Fibroblast of the aortic adventitia (primary cell): ENCODE measurements around the gene SAA1. TPM values are rescaled to one million over a fixed set of nuclear protein-coding genes. Genes with fewer than 3 reads are reported as not detected.
A peak's percentile ranks its signal among the peaks of the same experiment; 100 is the strongest.

Source experiments
- DNase-seq: peaks from one replicate; pipeline ENCODE4 v3.0.0-alpha.2; 2010; ENCODE audit warnings: low read depth
- H3K4me3 ChIP-seq: 2 replicates; pipeline ENCODE4 v1.5.1; 2011; ENCODE audit warnings: low read depth, mild to moderate bottlenecking, control low read depth, low read length, moderate library complexity
- CTCF ChIP-seq: IDR thresholded peaks from 2 replicates; pipeline ENCODE4 v1.5.1; 2011; ENCODE audit warnings: mild to moderate bottlenecking, low read length, control low read depth, inconsistent platforms; ENCODE audit not compliant: insufficient read depth
- total RNA-seq: library from RNA; depleted of rRNA; stranded (reverse); fragments of >200 nt; gene quantifications from 2 replicates; pipeline ENCODE4 v1.2.3, GENCODE V29; 2012; ENCODE audit warnings: low replicate concordance

The SAA1 gene
- total RNA-seq, 1 donor = not detected

- no peak overlapping the region for H3K4me3 ChIP-seq
- DNase-seq = no peak
- no peak for TF ChIP-seq CTCF
Measured at GRCh38 chr11:18230859-18231258, 35.2 kb upstream of the SAA1 start.

DNA sequence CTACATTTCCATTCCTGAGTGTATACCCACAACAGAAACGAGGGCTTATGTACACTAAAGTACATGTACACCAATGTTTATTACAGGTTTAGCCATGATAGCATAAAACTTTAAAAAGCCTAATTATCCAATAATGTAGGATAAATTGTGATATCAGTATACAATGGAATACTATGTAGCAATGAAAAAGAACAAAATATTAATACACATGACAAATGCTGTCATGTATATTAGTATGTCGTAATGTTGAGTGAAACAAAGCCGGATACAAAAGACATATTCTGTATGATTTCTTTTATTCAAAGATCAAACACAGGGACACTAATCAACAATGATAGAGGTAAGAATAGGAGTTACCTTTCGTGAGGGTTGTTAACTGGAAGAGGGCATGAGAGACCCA lies 32.2 kb upstream of the SAA1 start:
- no peak for DNase-seq
- no peak for TF ChIP-seq CTCF

DNA sequence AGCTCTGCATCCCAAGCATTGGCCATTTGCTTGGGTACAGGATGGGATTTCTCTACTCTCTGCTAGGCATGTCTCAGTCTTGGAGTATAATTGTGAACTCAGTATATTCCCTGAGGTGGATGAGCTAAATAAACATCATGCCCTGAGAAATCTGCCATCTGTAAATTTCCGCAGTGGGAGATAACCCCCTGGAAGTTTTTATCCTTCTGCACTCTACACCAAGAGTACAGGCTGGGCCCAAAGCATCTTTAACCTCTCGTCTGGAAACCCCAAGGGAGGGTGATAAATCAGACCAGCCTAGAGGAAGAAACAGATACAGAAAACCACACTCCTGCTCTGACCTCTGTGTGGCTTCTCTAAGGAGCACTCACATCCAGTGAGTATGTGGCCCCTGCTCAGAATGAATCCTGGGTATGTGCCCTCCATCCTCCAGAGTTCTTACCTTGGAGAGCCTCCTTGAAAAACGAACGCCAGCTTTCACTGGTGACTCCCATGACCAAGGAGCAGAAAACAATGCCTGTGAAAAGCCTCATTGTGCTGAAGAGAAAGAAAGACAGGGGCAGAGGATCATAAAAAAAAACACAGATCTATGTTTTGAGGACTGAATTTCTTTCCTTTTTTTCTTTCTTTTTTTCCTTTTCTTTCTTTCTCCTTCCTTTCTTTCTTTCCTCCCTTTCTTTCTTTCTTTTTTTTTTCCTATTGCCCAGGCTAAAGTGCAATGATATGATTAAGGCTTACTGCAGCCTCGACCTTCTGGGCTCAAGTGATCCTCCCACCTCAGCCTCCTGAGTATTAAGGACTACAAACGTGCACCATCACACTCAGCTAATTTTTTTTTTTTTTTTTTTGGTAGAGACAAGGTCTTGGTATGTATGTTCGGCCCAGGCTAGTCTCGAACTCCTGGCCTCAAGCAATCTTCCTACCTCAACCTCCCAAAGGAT lies 30.4 kb upstream of the SAA1 start:
- TF ChIP-seq CTCF = no peak
- no peak for DNase-seq
- no peak overlapping the region for H3K4me3 ChIP-seq

More for the DNA sequence above, 32.2 kb upstream of the SAA1 start:
- no peak overlapping the region for H3K4me3 ChIP-seq

- TF ChIP-seq CTCF = no peak
Measured at GRCh38 chr11:18236664-18237356, 29.3 kb upstream of the SAA1 start, which contains the start of gene SAA4. Gene SAA4, minus strand, starts transcription at chr11:18236802. Its CDS starts 876 bp downstream, at chr11:18235926.

DNA sequence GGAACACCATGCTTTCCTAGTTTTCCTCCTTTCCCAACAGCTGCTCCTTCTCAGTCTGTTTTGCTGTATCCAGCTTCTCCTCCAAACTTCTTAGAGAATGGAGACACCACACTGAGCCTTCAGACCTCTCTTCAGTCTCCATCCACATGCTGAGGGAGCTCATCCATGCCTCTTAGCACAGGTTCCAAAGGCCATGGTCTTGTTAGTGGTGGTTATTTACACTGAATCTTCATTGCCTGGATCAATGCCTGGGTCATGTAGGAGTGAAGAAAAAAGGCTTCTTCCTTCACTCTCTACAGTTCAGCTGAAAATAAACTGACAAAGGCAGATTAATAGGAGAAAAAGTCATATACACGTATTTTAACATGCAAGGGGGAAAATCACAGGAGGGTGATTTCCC lies 26.4 kb upstream of the SAA1 start:
- no peak for TF ChIP-seq CTCF
- no peak for DNase-seq
- no peak overlapping the region for H3K4me3 ChIP-seq

More at GRCh38 chr11:18236664-18237356, 29.3 kb upstream of the SAA1 start, which contains the start of gene SAA4:
- DNase-seq = no peak
- H3K4me3 ChIP-seq = no peak within 1 kb of the TSS

GRCh38 chr11:18243783-18244362 lies 22.2 kb upstream of the SAA1 start:
- H3K4me3 ChIP-seq = no peak overlapping the region
- peak; percentile 82 for DNase-seq
- peak; percentile 95 for TF ChIP-seq CTCF
